K562 (cell line): Measurements from ENCODE around the gene RIT1. TPM values are rescaled to one million over a fixed set of nuclear protein-coding genes. Genes with fewer than 3 reads are reported as not detected.

Experiments
- ATAC-seq: fragments of 200-7000 bp; cut with Tn5 transposase; 3 replicates; pipeline ENCODE4 v1.9.1; 2020; ENCODE audit warnings: moderate library complexity
- BruUV-seq: library from RNA; stranded (reverse); fragments of 400-500 nt; replicated peaks from 2 replicates; lab custom pipeline; 2021; lab: Mats Ljungman, UMichigan
- CTCF ChIA-PET: fragments of 300-600 bp; formaldehyde crosslinking; extraction: SDS; loops from one replicate; lab custom pipeline; 2021; ENCODE audit warnings: low intra/inter-chr PET ratio; lab: Yijun Ruan, JAX
- POLR2A ChIA-PET: fragments of 300-600, 350-650 bp; sonication (Branson Sonifier 250); formaldehyde crosslinking; extraction: SDS; loops from one replicate; lab custom pipeline; 2021; ENCODE audit warnings: antibody characterized with exemption, inconsistent platforms; lab: Yijun Ruan, JAX
- DNase-seq, 4 experiments: peaks; one replicate each; pipeline versions ENCODE4 v3.0.0 to v3.0.0-alpha.2; 2011 to 2018; ENCODE audit warnings: low spot score in 3 of 4, mixed read lengths in 3 of 4; ENCODE audit errors: extremely low read depth in 1 of 4
- FAIRE-seq: peaks from 2 replicates; lab custom pipeline; 2011; peaks lifted over from hg19 to GRCh38; lab: Jason Lieb, UNC
- H2AFZ ChIP-seq: 2 replicates; pipeline ENCODE4 v1.6.0; 2011; ENCODE audit warnings: low read depth, low read length, control low read depth, inconsistent platforms
- H3K27ac ChIP-seq: fragments of 200-600 bp; 3 replicates; pipeline ENCODE4 v1.8.0; 2011; ENCODE audit warnings: low read depth, mild to moderate bottlenecking, control low read depth, inconsistent platforms, low read length, moderate library complexity, mixed read lengths; ENCODE audit errors: extremely low read depth
- H3K27me3 ChIP-seq, 2 experiments: fragments of 300-600 bp in 1 of 2; 2 replicates in 1 of 2; 3 replicates in 1 of 2; pipeline versions ENCODE4 v1.6.0 to v1.8.0; 2011; ENCODE audit warnings: inconsistent platforms in 2 of 2, low read length in 2 of 2, mild to moderate bottlenecking in 1 of 2, mixed read lengths in 1 of 2, moderate library complexity in 1 of 2; ENCODE audit not compliant: control insufficient read depth in 2 of 2, insufficient read depth in 2 of 2
- H3K36me3 ChIP-seq: fragments of 300-600 bp; 3 replicates; pipeline ENCODE4 v1.8.0; 2011; ENCODE audit warnings: mild to moderate bottlenecking, low read length, inconsistent platforms; ENCODE audit not compliant: control insufficient read depth, insufficient read depth
- H3K4me1 ChIP-seq, 2 experiments: fragments of 200-600 bp in 1 of 2; replicated peaks in 1 of 2; 2 replicates in 1 of 2; 3 replicates in 1 of 2; pipeline versions ENCODE4 v1.5.1 to v1.8.0; 2011; ENCODE audit warnings: inconsistent platforms in 2 of 2, low read length in 2 of 2, mild to moderate bottlenecking in 1 of 2, mixed read lengths in 1 of 2, moderate library complexity in 1 of 2; ENCODE audit not compliant: control insufficient read depth in 2 of 2, insufficient read depth in 2 of 2
- H3K4me2 ChIP-seq: 2 replicates; pipeline ENCODE4 v1.6.1; 2011; ENCODE audit warnings: low read length, control low read depth, inconsistent platforms, mixed read lengths; ENCODE audit not compliant: insufficient read depth
- H3K4me3 ChIP-seq: fragments of 200-600 bp; sonication (generic), shearing (Covaris generic); 2 replicates; pipeline ENCODE4 v1.5.1; 2016; ENCODE audit warnings: control low read depth, inconsistent platforms
- H3K79me2 ChIP-seq: fragments of 200-600 bp; 3 replicates; pipeline ENCODE4 v1.8.0; 2011; ENCODE audit warnings: low read length, inconsistent platforms; ENCODE audit not compliant: control insufficient read depth, insufficient read depth
- H3K9ac ChIP-seq, 2 experiments: 2 replicates each; pipeline versions ENCODE4 v1.6.0 to v1.6.1; 2011; ENCODE audit warnings: low read depth in 2 of 2, low read length in 2 of 2, control low read depth in 1 of 2, inconsistent platforms in 1 of 2, mild to moderate bottlenecking in 1 of 2, mixed read lengths in 1 of 2; ENCODE audit not compliant: insufficient read depth in 1 of 2
- H3K9me1 ChIP-seq: one replicate; pipeline ENCODE4 v1.6.0; 2011; ENCODE audit warnings: inconsistent platforms, mild to moderate bottlenecking, low read length, moderate library complexity; ENCODE audit not compliant: control insufficient read depth, insufficient read depth
- H3K9me3 ChIP-seq: replicated peaks from 2 replicates; pipeline ENCODE4 v1.5.1; 2011; ENCODE audit warnings: low read depth, low read length, inconsistent platforms; ENCODE audit not compliant: control insufficient read depth, insufficient read depth
- H4K20me1 ChIP-seq: replicated peaks from 2 replicates; pipeline ENCODE4 v1.6.1; 2011; ENCODE audit warnings: low read length, inconsistent platforms, mixed read lengths; ENCODE audit not compliant: control insufficient read depth, insufficient read depth
- BMI1 ChIP-seq: fragments of 150-350 bp; IDR thresholded peaks from 2 replicates; pipeline ENCODE4 v1.6.1; 2014; ENCODE audit warnings: low read length
- CREB1 ChIP-seq, 2 experiments: sonication (generic) in 1 of 2; formaldehyde crosslinking in 1 of 2; IDR thresholded peaks; 2 replicates each; pipeline versions ENCODE4 v1.6.1 to v1.8.0; 2012 to 2022; ENCODE audit warnings: inconsistent platforms in 1 of 2, mild to moderate bottlenecking in 1 of 2, missing genetic modification reagents in 1 of 2, moderate library complexity in 1 of 2
- ETV5 ChIP-seq: sonication (generic); formaldehyde crosslinking; IDR thresholded peaks from 2 replicates; pipeline ENCODE4 v1.4.0; 2020; ENCODE audit warnings: low read depth, mild to moderate bottlenecking, missing genetic modification reagents
- NFATC3 ChIP-seq: fragments of 450-650 bp; IDR thresholded peaks from 2 replicates; pipeline ENCODE4 v1.6.1; 2017; ENCODE audit warnings: mild to moderate bottlenecking
- NFIC ChIP-seq: fragments of 450-650 bp; IDR thresholded peaks from 2 replicates; pipeline ENCODE4 v1.6.1; 2017; ENCODE audit warnings: mild to moderate bottlenecking, inconsistent platforms
- POLR2G ChIP-seq: fragments of 200-400 bp; formaldehyde crosslinking; IDR thresholded peaks from 2 replicates; pipeline ENCODE4 v1.6.1; 2017; ENCODE audit warnings: low read depth, mild to moderate bottlenecking, antibody characterized with exemption, low read length, moderate library complexity
- RBFOX2 ChIP-seq: fragments of 200-400 bp; formaldehyde crosslinking; IDR thresholded peaks from 2 replicates; pipeline ENCODE4 v1.6.1; 2017; ENCODE audit warnings: low read depth, mild to moderate bottlenecking, low read length, moderate library complexity
- RBM22 ChIP-seq: fragments of 200-400 bp; formaldehyde crosslinking; IDR thresholded peaks from 2 replicates; pipeline ENCODE4 v1.6.1; 2018; ENCODE audit warnings: low read length, low read depth; ENCODE audit not compliant: poor library complexity, severe bottlenecking
- SRF ChIP-seq, 2 experiments: fragments of 250-450, 450-650 bp in 1 of 2; sonication (Bioruptor Pico) in 1 of 2; sonication (generic) in 1 of 2; formaldehyde crosslinking; IDR thresholded peaks; 2 replicates each; pipeline versions ENCODE4 v1.5.0 to v1.5.1; 2020 to 2022; ENCODE audit warnings: mild to moderate bottlenecking in 1 of 2, missing genetic modification reagents in 1 of 2
- TCF7L2 ChIP-seq: fragments of 150-350 bp; IDR thresholded peaks from 2 replicates; pipeline ENCODE4 v1.6.1; 2016; ENCODE audit warnings: low read depth, mild to moderate bottlenecking, low read length, moderate library complexity
- ZNF436 ChIP-seq: fragments of 250-450, 450-650 bp; sonication (Bioruptor Pico); formaldehyde crosslinking; IDR thresholded peaks from 2 replicates; pipeline ENCODE4 v1.7.0; 2020; ENCODE audit warnings: mild to moderate bottlenecking
- ZZZ3 ChIP-seq: fragments of 450-650 bp; IDR thresholded peaks from 2 replicates; pipeline ENCODE4 v1.6.1; 2016; ENCODE audit warnings: antibody characterized with exemption, mild to moderate bottlenecking, moderate library complexity
- WGBS: fragments of 100-300 bp; shearing (Covaris generic); methylation state at CpG from one replicate; pipeline ENCODE4 v1.1.6; 2016; ENCODE audit warnings: low coverage, mixed read lengths; ENCODE audit not compliant: insufficient coverage; ENCODE audit errors: missing lambda C conversion rate; 5-methylcytosine and 5-hydroxymethylcytosine counted together
- in situ Hi-C: fragments of 300-500 bp; cut with MboI; formaldehyde crosslinking; loops from 4 replicates; pipeline ENCODE4 v1.15.0; 2018; ENCODE audit warnings: inconsistent platforms, mixed read lengths
- intact Hi-C: fragments of 100-400 bp; cut with micrococcal nuclease; formaldehyde crosslinking; loops from 2 replicates; pipeline ENCODE4 v1.14.2; 2022
- polyA plus RNA-seq, 8 experiments: library from polyadenylated mRNA; depleted of rRNA in 4 of 8; stranded (reverse) in 5 of 8; unstranded in 3 of 8; fragments of >200 nt; fragmentation: Nextera tagmentation in 2 of 8; fragmentation: Illumina TruSeq in 1 of 8; extraction: Ambion mirVana in 2 of 8; extraction: Trizol in 1 of 8; gene quantifications; 2 replicates each; pipeline versions ENCODE4 v1.2.1 to v1.2.3, GENCODE V29; 2011 to 2014; ENCODE audit warnings: inconsistent platforms in 1 of 8, missing spikeins in 1 of 8
- total RNA-seq, 7 experiments: library from RNA; depleted of rRNA in 6 of 7; stranded (reverse); fragments of >200 nt in 6 of 7; fragmentation: Illumina TruSeq in 2 of 7; extraction: Trizol in 2 of 7; gene quantifications; 2 replicates each; pipeline versions ENCODE4 v1.2.1 to v1.2.3, GENCODE V29; 2011 to 2021; ENCODE audit warnings: low replicate concordance in 1 of 7
- TF ChIP-seq, protein P1 (sequence below): fragments of 250-450 bp; sonication (Bioruptor Pico); IDR thresholded peaks from 2 replicates; pipeline ENCODE4 v1.8.0; 2022; ENCODE audit warnings: moderate library complexity, mild to moderate bottlenecking, inconsistent platforms
- TF ChIP-seq, protein P2 (sequence below): sonication (generic); formaldehyde crosslinking; IDR thresholded peaks from 2 replicates; pipeline ENCODE4 v1.9.0; 2022; ENCODE audit warnings: mild to moderate bottlenecking, missing genetic modification reagents

The RIT1 gene
- total and polyA plus RNA-seq, 9 of the 15 experiments (the other 6 are each of a cell fraction or from before 2014, with no cell fraction given), result 13.5 to 57.6 (median 22.9) TPM

DNA sequence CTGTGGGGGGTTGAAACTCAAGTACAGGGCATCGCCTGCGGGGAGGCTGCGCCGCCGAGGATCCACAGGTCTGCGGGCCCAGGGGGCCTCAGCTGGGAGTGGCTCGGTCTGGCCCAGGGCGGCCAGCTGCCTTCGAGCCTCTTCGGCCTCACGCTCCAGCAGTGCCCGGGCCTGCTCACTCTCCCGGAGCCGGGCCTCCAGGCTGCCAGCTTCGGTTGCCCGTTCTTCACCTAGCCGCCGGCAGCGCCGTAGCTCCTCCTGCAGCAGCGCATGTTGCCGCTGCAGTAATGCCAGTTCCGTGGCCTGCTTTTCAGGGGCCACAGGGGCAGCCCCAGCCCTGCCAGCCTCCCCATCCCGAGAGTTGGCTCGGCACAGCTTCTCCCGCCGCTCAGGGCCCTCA lies 39.7 kb upstream of the RIT1 start:
- H3K27ac ChIP-seq, result no peak overlapping the region
- DNase-seq (no peak), FAIRE-seq (no peak), ATAC-seq (no peak; the same call in 2 of the 3 replicates)
- no peak for TF ChIP-seq ZNF436
- peak; percentile 59 for TF ChIP-seq RBFOX2
- peak; percentile 96 for TF ChIP-seq RBM22
- TF ChIP-seq POLR2G, result peak; percentile 80
- no TSS peak for BruUV-seq
- no peaks in the 10 kb centered on the region; a peak in 1 of 5 replicates for H3K4me1 ChIP-seq
- 96% methylated on average over 24 of the region's 27 CpGs for WGBS
- H2AFZ ChIP-seq, result no peak overlapping the region
- H4K20me1 ChIP-seq, result no peaks in the 10 kb centered on the region
- CTCF ChIA-PET, result no interaction called here
- POLR2A ChIA-PET, result interaction anchor here (0.6 to 1.5 kb wide), 9 partner anchors 10 to 93 kb away, joined by 3 to 7 read pairs (median 3); partner anchors contain the start of gene ARHGEF2
- no peak overlapping the region for H3K4me2 ChIP-seq
- H3K79me2 ChIP-seq, result no peaks in the 10 kb centered on the region
- no peaks in the 10 kb centered on the region for H3K9me3 ChIP-seq
- in situ Hi-C loops, result no loop called here
- H3K9ac ChIP-seq, result no peak overlapping the region
- H3K9me1 ChIP-seq, result peaks cover 4% of the 10 kb centered on the region
- intact Hi-C loops, result no loop called here
- no peaks in the 10 kb centered on the region for H3K27me3 ChIP-seq
- H3K4me3 ChIP-seq, result no peak overlapping the region
- peaks cover 84% of the 10 kb centered on the region for H3K36me3 ChIP-seq

DNA sequence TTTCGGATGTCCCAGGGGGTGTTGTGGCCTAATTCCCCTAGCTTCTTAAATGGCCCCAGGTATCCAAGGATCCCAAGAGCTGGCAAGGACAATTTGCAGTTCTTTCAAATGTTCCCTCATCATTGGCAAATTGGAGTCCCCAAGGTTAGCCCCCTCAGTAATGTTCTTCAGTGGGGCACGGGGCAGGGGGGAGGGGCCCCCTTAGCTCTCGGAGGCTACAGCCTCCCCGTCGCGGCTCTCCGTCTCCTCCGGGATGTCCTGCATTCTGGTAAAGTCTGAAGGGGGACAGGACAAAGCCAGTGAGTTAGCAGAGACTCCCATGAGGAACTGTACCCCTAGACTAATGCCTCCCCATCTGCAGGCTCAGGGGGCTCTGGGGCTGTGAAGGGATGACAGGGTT lies 36.6 kb upstream of the RIT1 start:
- H3K79me2 ChIP-seq, result no peaks in the 10 kb centered on the region
- ATAC-seq (no peak), FAIRE-seq (no peak), DNase-seq (no peak)
- ChIA-PET CTCF (no interaction called here), POLR2A (interaction anchor here (0.8 to 6.9 kb wide), 3 partner anchors 13 to 30 kb away, joined by 3 to 50 read pairs (median 6); partner anchors contain the start of genes ARHGEF2 and KHDC4)
- no peaks in the 10 kb centered on the region for H3K9me3 ChIP-seq
- H2AFZ ChIP-seq, result no peak overlapping the region
- no peak overlapping the region for H3K27ac ChIP-seq
- in situ Hi-C loops (no loop called here), intact Hi-C loops (no loop called here)
- H3K36me3 ChIP-seq, result peaks cover 59% of the 10 kb centered on the region
- no peak overlapping the region for H3K4me3 ChIP-seq
- no peaks in the 10 kb centered on the region for H3K27me3 ChIP-seq
- H4K20me1 ChIP-seq, result no peaks in the 10 kb centered on the region
- no TSS peak for BruUV-seq
- no peak overlapping the region for H3K4me2 ChIP-seq
- no peaks in the 10 kb centered on the region; a peak in 1 of 5 replicates for H3K4me1 ChIP-seq
- H3K9me1 ChIP-seq, result peaks cover 4% of the 10 kb centered on the region
- WGBS, result 98% methylated on average over 7 of the region's 8 CpGs
- no peak overlapping the region for H3K9ac ChIP-seq
- TF ChIP-seq, protein P1, sequence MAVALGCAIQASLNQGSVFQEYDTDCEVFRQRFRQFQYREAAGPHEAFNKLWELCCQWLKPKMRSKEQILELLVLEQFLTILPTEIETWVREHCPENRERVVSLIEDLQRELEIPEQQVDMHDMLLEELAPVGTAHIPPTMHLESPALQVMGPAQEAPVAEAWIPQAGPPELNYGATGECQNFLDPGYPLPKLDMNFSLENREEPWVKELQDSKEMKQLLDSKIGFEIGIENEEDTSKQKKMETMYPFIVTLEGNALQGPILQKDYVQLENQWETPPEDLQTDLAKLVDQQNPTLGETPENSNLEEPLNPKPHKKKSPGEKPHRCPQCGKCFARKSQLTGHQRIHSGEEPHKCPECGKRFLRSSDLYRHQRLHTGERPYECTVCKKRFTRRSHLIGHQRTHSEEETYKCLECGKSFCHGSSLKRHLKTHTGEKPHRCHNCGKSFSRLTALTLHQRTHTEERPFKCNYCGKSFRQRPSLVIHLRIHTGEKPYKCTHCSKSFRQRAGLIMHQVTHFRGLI, result no peak
- no peak for TF ChIP-seq CREB1 (IDR thresholded peaks at IDR 0.05)
- no peak for TF ChIP-seq CREB1 (CRISPR knock-in tag; IDR thresholded peaks at IDR 0.05)
- no peak for TF ChIP-seq BMI1
- TF ChIP-seq NFIC, result no peak
- TF ChIP-seq, protein P2, sequence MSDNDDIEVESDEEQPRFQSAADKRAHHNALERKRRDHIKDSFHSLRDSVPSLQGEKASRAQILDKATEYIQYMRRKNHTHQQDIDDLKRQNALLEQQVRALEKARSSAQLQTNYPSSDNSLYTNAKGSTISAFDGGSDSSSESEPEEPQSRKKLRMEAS (CRISPR knock-in tag), result no peak
- TF ChIP-seq SRF (CRISPR knock-in tag; IDR thresholded peaks at IDR 0.05), result no peak
- no peak for TF ChIP-seq NFATC3
- no peak for TF ChIP-seq ZZZ3
- TF ChIP-seq ETV5, result no peak
- TF ChIP-seq TCF7L2, result no peak
